GM08714 (cell line): ENCODE measurements around the gene FAF1.
A peak's percentile ranks its signal among the peaks of the same experiment; 100 is the strongest.

Experiments
- H3K4me3 ChIP-seq: fragments of 200-500 bp; sonication (Bioruptor generic); 2 replicates; pipeline ENCODE4 v1.5.1; 2014; ENCODE audit warnings: mild to moderate bottlenecking, low read length, inconsistent platforms
- ZNF274 ChIP-seq: IDR thresholded peaks from 2 replicates; pipeline ENCODE4 v1.6.1; 2012; ENCODE audit warnings: mild to moderate bottlenecking, low read depth, low read length

Gene FAF1

DNA sequence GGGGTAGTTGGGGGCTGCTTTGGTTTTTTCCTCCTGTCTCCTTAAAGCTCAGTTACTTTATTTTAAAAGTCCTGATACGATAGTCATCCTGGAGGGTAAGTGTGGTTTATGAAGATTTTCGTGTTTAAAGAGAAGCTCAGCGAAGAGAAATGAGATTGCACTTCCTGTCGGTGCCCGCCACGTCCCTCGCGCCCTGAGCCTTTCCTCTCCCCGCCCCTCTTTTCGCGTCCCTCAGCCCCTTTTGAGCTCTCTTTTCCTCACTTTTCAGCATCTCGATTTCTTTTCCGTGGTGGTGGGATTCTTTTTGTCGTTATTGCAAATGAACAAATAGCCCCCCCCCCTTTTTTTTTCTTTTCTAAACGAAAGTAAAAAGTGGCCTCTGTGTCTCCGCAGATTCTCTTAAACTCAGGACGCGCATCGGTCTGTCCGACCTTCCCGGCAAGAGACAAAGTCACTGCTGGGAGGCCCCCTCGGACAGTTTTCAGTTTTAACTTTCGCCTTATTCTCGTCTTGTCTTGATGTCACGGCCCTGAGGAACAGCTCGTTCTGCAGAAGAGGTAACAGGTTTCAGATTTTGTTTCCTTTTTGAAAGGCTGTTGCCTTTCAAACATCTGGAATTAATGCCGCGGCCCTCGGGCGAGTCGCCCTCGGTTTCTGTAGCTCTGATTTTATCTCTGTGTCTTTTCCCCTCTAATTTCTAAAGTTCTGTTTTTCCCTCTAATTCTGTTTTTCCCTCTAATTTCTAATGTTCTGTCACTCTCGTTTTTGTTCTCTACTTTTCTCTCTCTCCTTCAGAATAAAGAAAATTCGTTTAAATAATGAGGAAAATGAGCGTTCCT is 535.8 kb downstream of the FAF1 start:
- peak overlapping the region; percentile 60 for H3K4me3 ChIP-seq
- TF ChIP-seq ZNF274 = no peak

DNA sequence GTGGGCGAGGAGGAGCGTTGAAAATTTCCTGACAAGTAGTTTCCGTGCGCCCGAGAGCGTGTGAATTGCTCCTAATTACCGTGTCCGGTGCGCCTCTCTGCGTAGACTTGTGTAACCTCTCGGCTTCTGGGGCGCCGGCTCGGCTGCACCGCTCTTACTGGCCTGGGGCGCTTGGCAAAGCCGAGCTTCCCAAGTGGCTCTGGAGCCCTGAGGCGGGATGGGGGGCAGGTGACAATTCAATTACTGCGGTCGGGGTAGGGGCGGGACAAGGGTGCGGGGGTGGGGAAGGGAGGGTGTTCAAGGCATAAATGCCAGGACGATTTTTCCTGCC is 536.4 kb downstream of the FAF1 start:
- H3K4me3 ChIP-seq = peak overlapping the region; percentile 60

DNA sequence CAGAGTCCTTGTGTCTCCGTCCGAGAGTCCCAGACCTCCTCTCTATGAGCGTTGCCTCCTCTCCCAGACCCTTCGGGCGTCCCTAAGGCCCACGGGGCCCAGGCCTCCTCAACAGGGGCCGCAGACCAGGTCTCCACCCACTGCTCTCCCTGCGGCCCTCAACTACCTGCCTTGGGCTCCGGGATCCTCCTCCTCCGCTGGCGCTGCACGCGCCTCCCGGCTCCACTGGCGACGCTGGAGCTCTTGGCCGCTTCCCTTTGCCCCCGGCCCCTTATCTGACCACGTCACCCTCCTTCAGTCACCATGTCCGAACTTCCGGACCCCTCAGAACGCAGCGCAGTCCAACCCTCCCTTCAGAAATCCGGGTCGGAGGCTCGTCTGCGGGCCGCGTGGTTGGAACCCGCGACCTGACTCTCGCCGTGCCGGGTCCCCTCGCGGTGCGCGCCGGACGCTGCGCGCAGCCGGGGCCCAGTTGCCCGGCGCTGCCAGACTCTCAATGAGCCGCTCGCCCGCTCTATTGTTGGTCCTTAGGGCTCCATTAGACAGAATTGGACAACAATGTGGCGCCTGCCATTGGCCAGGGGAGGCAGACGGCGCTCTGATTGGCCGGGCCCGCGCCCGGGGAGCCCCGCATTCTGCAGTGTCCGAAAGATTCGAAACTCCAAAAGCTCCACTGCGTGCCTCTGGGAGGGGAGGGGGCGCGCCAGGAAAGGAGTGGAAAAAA is 537.0 kb downstream of the FAF1 start, which contains the start of gene DMRTA2:
Gene DMRTA2 (minus strand): TSS at position 498 of the 724 bp plus-strand sequence. CDS start 1,907 bp downstream, outside the sequence.
- peak within 1 kb of the TSS; percentile 60 for H3K4me3 ChIP-seq
- TF ChIP-seq ZNF274 = no peak

More for the DNA sequence above, 536.4 kb downstream of the FAF1 start:
- TF ChIP-seq ZNF274 = no peak

DNA sequence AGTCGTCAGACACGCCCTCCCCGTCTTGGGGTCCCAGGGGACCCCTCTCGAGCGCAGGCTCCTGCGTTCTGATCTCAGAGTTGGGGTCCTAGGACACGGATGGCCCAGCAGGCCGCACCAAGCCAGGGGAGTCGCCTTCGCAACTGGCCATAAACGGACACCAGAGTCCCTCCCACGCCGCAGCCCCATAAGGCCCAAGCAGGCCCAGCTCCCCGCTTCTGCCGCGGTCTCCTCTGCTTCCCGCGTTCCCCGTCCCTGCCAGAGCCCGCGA is 537.5 kb downstream of the FAF1 start:
- no peak overlapping the region; the same call in 1 of the 2 replicates for H3K4me3 ChIP-seq
- no peak for TF ChIP-seq ZNF274

DNA sequence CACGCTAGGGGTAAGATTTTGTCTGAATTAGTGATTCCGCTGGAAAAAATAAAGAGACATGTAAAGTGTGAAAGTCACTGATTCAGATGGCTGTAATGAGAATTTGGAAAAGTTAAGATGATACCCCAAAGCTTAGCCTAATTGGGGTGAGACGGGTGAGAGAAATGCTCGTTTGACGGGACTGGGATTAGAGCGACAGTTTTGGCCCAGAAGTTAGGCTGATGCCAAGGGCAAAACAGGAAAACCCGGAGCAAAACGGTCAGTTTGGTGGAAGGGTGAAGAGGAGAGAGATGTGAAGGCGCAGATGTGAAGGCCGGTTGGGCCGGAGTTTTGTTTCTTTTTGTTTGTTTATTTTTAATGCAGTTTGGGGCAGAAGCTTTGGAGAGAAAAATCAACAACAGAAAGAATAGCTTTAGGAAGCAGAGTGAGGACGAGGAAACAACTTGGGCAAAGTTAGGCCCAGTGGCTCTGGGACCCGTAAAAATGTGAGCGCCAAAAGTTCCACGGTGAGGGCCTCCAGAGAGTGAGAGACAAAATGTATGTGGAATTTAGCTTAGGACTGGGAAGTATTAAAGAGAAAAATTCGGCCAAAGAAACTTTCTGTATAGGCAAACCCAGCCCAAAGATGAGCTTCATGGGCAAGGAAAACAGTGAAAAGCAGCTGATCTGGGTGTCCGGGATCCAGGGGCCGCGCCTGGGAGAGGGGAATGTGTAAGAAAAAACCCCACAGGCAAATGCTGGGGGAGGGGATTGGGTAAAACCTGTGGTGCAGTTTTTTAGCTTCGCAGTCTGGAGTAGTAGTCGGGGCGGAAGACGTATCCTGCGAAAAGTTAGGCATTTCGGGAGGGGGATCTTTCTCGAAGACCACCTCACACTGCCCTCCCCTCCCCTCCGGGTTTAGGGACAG is 538.0 kb downstream of the FAF1 start:
- no peak for TF ChIP-seq ZNF274
- no peak overlapping the region; the same call in 1 of the 2 replicates for H3K4me3 ChIP-seq

DNA sequence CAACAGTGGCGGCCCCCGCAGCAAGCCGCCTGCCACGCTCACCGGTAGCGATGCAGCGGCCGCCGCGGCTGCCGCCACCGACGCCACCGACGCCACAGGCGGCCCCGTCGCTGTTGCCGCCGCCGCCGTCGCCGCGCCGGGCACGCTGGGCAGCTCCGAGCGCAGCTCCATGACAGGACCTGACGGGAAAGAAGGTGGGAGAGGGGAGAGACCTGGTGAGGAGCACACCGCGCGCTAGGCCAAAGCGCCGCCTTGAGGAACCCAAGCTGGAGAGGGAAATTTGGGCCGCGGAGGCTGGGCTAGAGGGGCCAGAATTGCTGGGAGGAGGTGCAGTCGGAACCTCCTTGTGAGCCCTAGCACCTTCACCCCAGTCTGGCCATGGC is 538.7 kb downstream of the FAF1 start:
- peak overlapping the region; percentile 9; the same call in 1 of the 2 replicates for H3K4me3 ChIP-seq
- no peak for TF ChIP-seq ZNF274

DNA sequence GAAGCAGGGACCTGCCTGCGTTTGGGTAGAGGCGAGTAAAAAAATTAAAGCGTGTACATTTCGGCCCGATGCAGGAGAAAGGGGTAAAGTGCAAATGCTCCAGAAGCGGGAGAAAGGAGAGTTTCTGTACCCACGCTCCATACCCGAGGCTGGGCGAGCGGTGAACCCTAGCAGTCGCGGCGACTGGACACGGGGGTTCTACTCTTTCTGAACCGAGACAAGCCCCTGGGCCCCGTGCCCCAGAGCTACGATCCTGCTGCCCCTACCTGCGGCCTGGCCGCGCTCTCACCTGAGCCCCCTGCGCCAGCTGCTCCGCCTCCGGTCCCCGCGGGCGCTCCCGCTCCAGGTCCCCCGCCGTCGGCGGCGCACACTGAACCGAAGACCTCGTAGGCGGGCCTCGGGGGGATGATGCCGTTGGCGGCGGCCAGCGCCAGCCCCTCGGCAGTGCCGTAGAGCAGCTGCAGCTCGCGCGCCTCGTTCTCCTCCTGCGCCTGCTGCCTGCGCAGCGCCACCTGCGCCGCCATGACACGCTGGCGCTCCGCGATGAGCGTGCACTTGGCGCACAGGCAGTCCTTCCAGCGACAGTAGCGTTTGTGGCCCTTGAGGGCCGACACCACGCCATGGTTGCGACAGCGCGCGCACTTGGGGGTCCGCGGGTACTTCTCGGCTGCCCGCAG is 539.2 kb downstream of the FAF1 start:
- H3K4me3 ChIP-seq = peak overlapping the region; percentile 9; the same call in 1 of the 2 replicates
- TF ChIP-seq ZNF274 = no peak

DNA sequence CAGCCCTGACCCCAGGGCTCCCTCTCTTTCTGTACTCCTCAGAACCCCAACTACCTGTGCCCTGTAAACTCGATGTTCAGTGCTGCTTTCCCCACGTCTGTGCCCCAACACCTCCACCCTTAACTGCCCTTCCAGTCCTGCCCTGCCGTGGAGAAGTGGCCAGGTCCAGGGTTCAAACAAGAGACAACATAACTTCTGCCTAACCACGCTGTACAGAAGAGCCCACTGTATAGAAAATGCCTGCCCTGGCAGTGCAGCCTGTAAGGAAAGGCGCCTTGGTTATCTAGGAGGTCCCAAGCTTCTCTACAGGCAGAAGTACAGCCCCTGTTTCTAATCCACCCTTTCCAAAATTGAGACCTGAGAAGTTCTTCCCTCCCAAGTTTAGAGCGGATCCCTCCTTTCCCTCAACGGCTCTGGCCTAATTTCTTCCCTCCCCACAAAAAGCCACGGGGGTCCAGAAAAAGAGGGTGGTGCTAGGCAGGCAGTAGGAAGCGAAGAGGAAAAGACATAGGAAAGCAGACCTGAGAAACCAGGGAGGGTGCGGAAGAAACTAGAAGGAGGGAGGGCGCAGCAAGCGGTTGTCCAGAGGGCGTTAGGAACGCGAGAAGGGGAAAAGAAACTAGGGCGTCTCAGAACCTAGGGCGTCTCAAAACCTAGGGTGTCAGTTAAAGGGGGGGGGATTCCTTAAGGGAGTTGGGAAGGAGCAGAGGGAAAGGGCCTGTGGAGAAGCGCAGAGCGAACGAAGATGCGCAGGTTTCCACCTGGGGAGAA is 540.0 kb downstream of the FAF1 start:
- TF ChIP-seq ZNF274 = no peak

DNA sequence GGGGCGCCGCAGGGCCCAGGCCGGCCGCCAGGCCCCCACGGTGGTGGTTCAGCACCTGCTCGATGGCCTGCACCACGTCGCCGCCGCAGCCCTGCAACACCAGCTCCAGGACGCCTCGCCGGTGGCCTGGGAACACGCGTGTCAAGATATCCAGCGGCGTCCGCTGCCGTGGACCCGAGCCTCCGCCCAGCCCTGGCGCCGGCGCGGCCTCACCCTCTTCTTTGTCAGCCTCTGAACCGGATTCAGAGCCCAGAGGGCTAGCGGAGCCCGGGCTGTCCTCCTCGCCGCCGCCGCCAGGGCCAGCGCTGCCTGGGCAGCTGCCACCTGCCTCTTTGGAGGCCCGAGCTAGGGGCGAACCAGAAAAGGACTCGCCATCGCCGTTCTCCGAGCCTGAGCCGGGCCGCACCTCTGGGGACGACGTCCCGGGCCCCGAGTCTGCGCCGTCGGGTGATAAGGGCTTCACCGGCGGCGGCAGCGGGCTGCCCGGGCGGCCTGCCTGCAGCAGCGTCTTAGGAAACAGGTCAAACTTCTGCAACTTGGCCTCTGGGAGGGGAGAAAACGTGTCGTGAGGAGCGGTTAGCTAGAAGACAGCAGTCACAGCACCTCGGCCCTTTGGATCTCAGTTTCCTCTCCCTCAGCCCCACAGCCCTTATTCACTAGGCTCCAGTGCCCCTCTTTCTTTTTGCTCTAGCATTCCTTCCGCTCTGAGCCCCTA is 540.7 kb downstream of the FAF1 start:
- H3K4me3 ChIP-seq = no peak overlapping the region
- TF ChIP-seq ZNF274 = no peak

More for the DNA sequence above, 540.0 kb downstream of the FAF1 start:
- no peak overlapping the region for H3K4me3 ChIP-seq

DNA sequence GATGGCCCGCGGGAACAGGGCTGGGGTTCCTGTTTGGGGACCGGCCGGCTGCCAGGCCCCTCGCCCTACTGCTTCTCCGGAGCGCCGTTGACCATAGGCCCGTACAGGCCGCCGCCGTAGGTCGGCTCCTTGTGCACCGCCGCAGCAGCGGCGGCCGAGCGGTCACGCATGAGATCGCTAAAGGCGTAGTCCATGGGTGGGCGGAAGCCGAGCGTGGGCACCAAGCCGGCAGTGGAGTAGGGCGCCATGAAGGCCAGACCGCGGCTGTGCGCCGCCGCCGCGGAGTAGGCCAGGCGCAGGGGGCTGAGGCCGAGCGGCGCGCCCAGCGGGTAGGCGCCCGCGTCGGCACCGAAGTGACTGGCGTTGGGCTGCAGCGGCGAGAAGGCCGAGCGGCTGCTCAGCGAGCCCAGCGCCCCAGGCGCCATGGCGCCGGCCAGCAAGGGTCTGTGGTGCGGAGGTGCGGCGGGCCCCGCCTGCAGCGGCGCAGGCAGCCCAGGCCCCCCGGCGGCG is 541.4 kb downstream of the FAF1 start:
- H3K4me3 ChIP-seq = no peak overlapping the region; the same call in 1 of the 2 replicates
- no peak for TF ChIP-seq ZNF274

DNA sequence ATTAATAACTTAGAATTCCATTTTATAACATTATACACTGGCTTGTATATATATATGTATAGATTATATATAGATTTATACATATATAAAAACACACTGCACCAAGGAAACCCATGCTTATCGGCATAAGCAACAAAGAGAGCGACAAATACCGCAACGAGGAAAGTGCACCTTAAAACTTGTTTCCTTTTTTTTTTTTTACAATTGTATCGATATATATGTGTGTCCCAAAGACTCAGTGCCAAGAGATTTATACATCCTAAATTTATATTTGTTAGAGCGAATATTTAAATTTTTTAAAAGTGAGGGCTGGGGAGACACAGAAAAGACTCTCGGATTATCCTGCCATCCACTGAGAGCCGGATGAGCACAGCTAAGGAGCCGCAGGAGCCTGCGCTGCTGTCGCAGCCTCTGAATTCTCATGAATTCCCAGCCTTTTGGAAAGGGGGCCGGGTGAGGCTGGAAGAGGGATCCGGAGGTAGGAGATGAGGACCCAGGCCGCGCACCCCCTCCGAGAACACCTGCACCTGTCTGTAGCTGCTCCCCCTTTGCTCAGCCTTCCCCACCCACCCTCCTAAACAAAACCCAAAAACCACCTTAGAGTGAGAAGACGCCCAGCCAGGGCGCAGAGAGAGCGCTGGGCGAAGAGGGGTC is 542.0 kb downstream of the FAF1 start:
- no peak for TF ChIP-seq ZNF274
- no peak overlapping the region for H3K4me3 ChIP-seq

DNA sequence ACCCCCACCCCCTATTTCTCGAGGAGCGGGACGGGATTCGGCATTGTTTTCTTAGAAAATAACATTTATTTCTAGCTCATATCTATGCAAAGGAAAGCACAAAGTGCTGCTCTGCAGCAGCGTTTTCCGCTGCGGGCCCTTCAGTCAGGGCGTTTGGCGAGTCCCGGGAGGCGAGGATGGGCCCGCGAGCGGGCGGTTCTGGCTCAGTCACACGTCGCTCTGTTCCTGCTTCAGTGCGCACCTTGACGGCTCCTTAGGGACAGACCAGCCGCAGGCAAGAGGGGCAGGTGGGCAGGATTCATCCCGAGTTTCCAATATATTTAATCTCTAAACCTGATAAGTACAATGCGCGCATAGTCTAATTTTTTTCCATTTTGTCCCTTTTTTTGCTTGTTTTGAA is 542.6 kb downstream of the FAF1 start:
- no peak for TF ChIP-seq ZNF274
- H3K4me3 ChIP-seq = no peak overlapping the region
